MCF 10A (cell line): ENCODE measurements around the gene GLTP. TPM values are rescaled to one million over a fixed set of nuclear protein-coding genes. Genes with fewer than 3 reads are reported as not detected.

Experiments
- BruUV-seq: library from RNA; stranded (reverse); fragments of 400-500 nt; replicated peaks from 2 replicates; lab custom pipeline; 2021; lab: Mats Ljungman, UMichigan
- CTCF ChIA-PET: fragments of 300-600 bp; sonication (Branson Sonifier 250); formaldehyde crosslinking; extraction: SDS; loops from one replicate; lab custom pipeline; 2021; ENCODE audit warnings: antibody characterized with exemption, inconsistent platforms; lab: Yijun Ruan, JAX
- POLR2A ChIA-PET: fragments of 300-600, 350-650 bp; sonication (Branson Sonifier 250); formaldehyde crosslinking; extraction: SDS; loops from one replicate; lab custom pipeline; 2020; ENCODE audit warnings: antibody characterized with exemption, inconsistent platforms; lab: Yijun Ruan, JAX
- DNase-seq: peaks from one replicate; pipeline ENCODE4 v3.0.0-alpha.2; 2018; ENCODE audit not compliant: unreplicated experiment
- H3K27ac Mint-ChIP-seq: one replicate; pipeline ENCODE4 v1.8.0; 2022; ENCODE audit warnings: mild to moderate bottlenecking, low read depth, mixed read lengths; ENCODE audit not compliant: unreplicated experiment
- H3K27me3 Mint-ChIP-seq: one replicate; pipeline ENCODE4 v1.8.0; 2022; ENCODE audit warnings: mixed read lengths; ENCODE audit not compliant: insufficient read depth, unreplicated experiment
- H3K36me3 Mint-ChIP-seq: one replicate; pipeline ENCODE4 v1.8.0; 2022; ENCODE audit warnings: mild to moderate bottlenecking, moderate library complexity, mixed read lengths; ENCODE audit not compliant: insufficient read depth, unreplicated experiment
- H3K4me1 Mint-ChIP-seq: one replicate; pipeline ENCODE4 v1.8.0; 2022; ENCODE audit warnings: mixed read lengths; ENCODE audit not compliant: insufficient read depth, unreplicated experiment
- H3K4me3 Mint-ChIP-seq: one replicate; pipeline ENCODE4 v1.8.0; 2022; ENCODE audit warnings: mild to moderate bottlenecking, moderate library complexity, mixed read lengths; ENCODE audit not compliant: unreplicated experiment
- H3K9me3 Mint-ChIP-seq: one replicate; pipeline ENCODE4 v1.8.0; 2022; ENCODE audit warnings: mixed read lengths; ENCODE audit not compliant: unreplicated experiment
- intact Hi-C: fragments of 100-400 bp; cut with micrococcal nuclease; formaldehyde crosslinking; loops from 2 replicates; pipeline ENCODE4 v1.14.1; 2022
- total RNA-seq: library from RNA; stranded (reverse); gene quantifications from 2 replicates; pipeline ENCODE4 v1.2.3, GENCODE V29; 2022
- TF ChIP-seq, protein P1 (sequence below): fragments of 200-600 bp; IDR thresholded peaks from one replicate; pipeline ENCODE4 v1.8.0; 2022; ENCODE audit warnings: antibody characterized with exemption, mild to moderate bottlenecking; ENCODE audit not compliant: unreplicated experiment

GLTP gene
- total RNA-seq, 1 experiment from 2014 or later = 37.2 TPM

- H3K4me1 Mint-ChIP-seq = no peaks in the 10 kb centered on the region
- intact Hi-C loops = no loop called here
- ChIA-PET POLR2A (no interaction called here), CTCF (interaction anchor here (4.2 kb wide), 2 partner anchors 13 to 26 kb away, joined by 24 to 25 read pairs; no protein-coding TSS in a partner anchor)
- TF ChIP-seq, protein P1, sequence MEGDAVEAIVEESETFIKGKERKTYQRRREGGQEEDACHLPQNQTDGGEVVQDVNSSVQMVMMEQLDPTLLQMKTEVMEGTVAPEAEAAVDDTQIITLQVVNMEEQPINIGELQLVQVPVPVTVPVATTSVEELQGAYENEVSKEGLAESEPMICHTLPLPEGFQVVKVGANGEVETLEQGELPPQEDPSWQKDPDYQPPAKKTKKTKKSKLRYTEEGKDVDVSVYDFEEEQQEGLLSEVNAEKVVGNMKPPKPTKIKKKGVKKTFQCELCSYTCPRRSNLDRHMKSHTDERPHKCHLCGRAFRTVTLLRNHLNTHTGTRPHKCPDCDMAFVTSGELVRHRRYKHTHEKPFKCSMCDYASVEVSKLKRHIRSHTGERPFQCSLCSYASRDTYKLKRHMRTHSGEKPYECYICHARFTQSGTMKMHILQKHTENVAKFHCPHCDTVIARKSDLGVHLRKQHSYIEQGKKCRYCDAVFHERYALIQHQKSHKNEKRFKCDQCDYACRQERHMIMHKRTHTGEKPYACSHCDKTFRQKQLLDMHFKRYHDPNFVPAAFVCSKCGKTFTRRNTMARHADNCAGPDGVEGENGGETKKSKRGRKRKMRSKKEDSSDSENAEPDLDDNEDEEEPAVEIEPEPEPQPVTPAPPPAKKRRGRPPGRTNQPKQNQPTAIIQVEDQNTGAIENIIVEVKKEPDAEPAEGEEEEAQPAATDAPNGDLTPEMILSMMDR = no peak
- H3K27ac Mint-ChIP-seq = no peak overlapping the region
- no peak for DNase-seq
- no peaks in the 10 kb centered on the region for H3K9me3 Mint-ChIP-seq
- H3K36me3 Mint-ChIP-seq = no peaks in the 10 kb centered on the region
- H3K27me3 Mint-ChIP-seq = no peaks in the 10 kb centered on the region
- BruUV-seq = no TSS peak
- H3K4me3 Mint-ChIP-seq = no peak overlapping the region
Observed at GRCh38 chr12:109831365-109831764, 49.0 kb downstream of the GLTP start.

- Mint-ChIP-seq H3K36me3 (no peaks in the 10 kb centered on the region), H3K4me1 (no peaks in the 10 kb centered on the region), H3K27me3 (no peaks in the 10 kb centered on the region), H3K27ac (no peak overlapping the region), H3K4me3 (no peak overlapping the region), H3K9me3 (no peaks in the 10 kb centered on the region)
- DNase-seq = no peak
- intact Hi-C loops = no loop called here
- ChIA-PET CTCF (interaction anchor here (1.3 to 4.2 kb wide), 3 partner anchors 14 to 25 kb away, joined by 3 to 25 read pairs (median 24); no protein-coding TSS in a partner anchor), POLR2A (interaction anchor here (1.9 to 2.5 kb wide), 2 partner anchors 8 to 9 kb away, joined by 6 to 8 read pairs; no protein-coding TSS in a partner anchor)
- TF ChIP-seq, protein P1 = no peak
- no TSS peak for BruUV-seq
Observed at GRCh38 chr12:109830718-109831117, 49.6 kb downstream of the GLTP start.

GRCh38 chr12:109830267-109830666, 50.1 kb downstream of the GLTP start:
- no peak for DNase-seq
- ChIA-PET CTCF (interaction anchor here (1.3 to 4.2 kb wide), 3 partner anchors 14 to 25 kb away, joined by 3 to 25 read pairs (median 24); no protein-coding TSS in a partner anchor), POLR2A (interaction anchor here (1.9 to 2.5 kb wide), 2 partner anchors 9 kb away, joined by 6 to 8 read pairs; no protein-coding TSS in a partner anchor)
- BruUV-seq = no TSS peak
- Mint-ChIP-seq H3K4me3 (no peak overlapping the region), H3K9me3 (no peaks in the 10 kb centered on the region), H3K36me3 (no peaks in the 10 kb centered on the region), H3K4me1 (no peaks in the 10 kb centered on the region), H3K27ac (no peak overlapping the region), H3K27me3 (no peaks in the 10 kb centered on the region)
- TF ChIP-seq, protein P1 = no peak
- intact Hi-C loops = no loop called here

DNA sequence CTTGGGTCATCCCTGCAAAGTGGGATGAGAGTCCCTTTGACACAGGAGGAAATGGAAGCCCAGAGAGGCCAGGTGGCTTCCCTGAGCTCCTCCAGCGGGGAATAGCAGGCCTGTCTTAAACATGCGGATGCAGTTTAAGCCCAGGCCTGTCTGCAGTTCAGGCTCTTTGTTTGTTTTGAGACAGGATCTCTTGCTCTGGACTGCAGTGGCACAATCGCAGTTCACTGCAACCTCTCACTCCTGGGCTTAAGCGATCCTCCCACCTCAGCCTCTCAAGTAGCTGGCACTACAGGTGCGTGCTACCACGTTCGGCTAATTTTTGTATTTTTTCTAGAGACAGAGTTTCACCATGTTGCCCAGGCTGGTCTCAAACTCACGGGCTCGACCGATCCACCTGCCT, 50.7 kb downstream of the GLTP start:
- intact Hi-C loops = no loop called here
- no peak for DNase-seq
- no peaks in the 10 kb centered on the region for H3K4me1 Mint-ChIP-seq
- no TSS peak for BruUV-seq
- TF ChIP-seq, protein P1 = no peak
- no peaks in the 10 kb centered on the region for H3K36me3 Mint-ChIP-seq
- H3K27ac Mint-ChIP-seq = no peak overlapping the region
- no peaks in the 10 kb centered on the region for H3K9me3 Mint-ChIP-seq
- ChIA-PET CTCF (interaction anchor here (0.7 to 4.2 kb wide), 4 partner anchors 11 to 24 kb away, joined by 3 to 25 read pairs (median 14); no protein-coding TSS in a partner anchor), POLR2A (interaction anchor here (0.5 to 2.5 kb wide), 3 partner anchors 8 to 549 kb away, joined by 4 to 8 read pairs (median 6); no protein-coding TSS in a partner anchor)
- no peak overlapping the region for H3K4me3 Mint-ChIP-seq
- H3K27me3 Mint-ChIP-seq = no peaks in the 10 kb centered on the region
